Neural cell (in vitro differentiated cells): ENCODE results near the gene ITGA8. TPM values are rescaled to one million over a fixed set of nuclear protein-coding genes. Genes with fewer than 3 reads are reported as not detected.

Source experiments
- H2AFZ ChIP-seq: fragments of 200-600, 300-800 bp; sonication (generic), shearing (Covaris generic); 2 replicates; pipeline ENCODE4 v1.6.0; 2014; ENCODE audit warnings: low read depth, mild to moderate bottlenecking, antibody characterized with exemption, low read length, moderate library complexity
- H3F3A ChIP-seq: fragments of 200-600 bp; shearing (Covaris generic); 2 replicates; pipeline ENCODE4 v1.6.1; 2016; ENCODE audit warnings: mild to moderate bottlenecking, moderate library complexity, mixed read lengths, antibody characterized with exemption, low read length; ENCODE audit not compliant: insufficient read depth, poor library complexity, severe bottlenecking
- H3K27ac ChIP-seq: fragments of 200-600, 300-800 bp; sonication (generic), shearing (Covaris generic); 2 replicates; pipeline ENCODE4 v1.5.1; 2014; ENCODE audit warnings: mild to moderate bottlenecking, low read length, moderate library complexity
- H3K27me3 ChIP-seq: fragments of 300-800, 200-600 bp; sonication (generic), shearing (Covaris generic); 2 replicates; pipeline ENCODE4 v1.6.0; 2014; ENCODE audit warnings: mild to moderate bottlenecking, low read depth, low read length, moderate library complexity; ENCODE audit not compliant: insufficient read depth
- H3K36me3 ChIP-seq: fragments of 300-800, 200-600 bp; sonication (generic), shearing (Covaris generic); 2 replicates; pipeline ENCODE4 v1.5.1; 2014; ENCODE audit warnings: mild to moderate bottlenecking, antibody characterized with exemption, low read length, moderate library complexity; ENCODE audit not compliant: insufficient read depth
- H3K4me2 ChIP-seq: fragments of 300-800, 200-600 bp; sonication (generic), shearing (Covaris generic); 2 replicates; pipeline ENCODE4 v1.6.0; 2014; ENCODE audit warnings: mild to moderate bottlenecking, low read length
- H3K4me3 ChIP-seq: fragments of 300-800, 200-600 bp; sonication (generic), shearing (Covaris generic); 2 replicates; pipeline ENCODE4 v1.5.1; 2014; ENCODE audit warnings: mild to moderate bottlenecking, low read length, moderate library complexity
- H3K79me2 ChIP-seq: fragments of 200-600 bp; shearing (Covaris generic); replicated peaks from 2 replicates; pipeline ENCODE4 v1.6.0; 2014; ENCODE audit warnings: mild to moderate bottlenecking, low read length, moderate library complexity; ENCODE audit not compliant: insufficient read depth
- H3K9ac ChIP-seq: fragments of 300-800, 200-600 bp; sonication (generic), shearing (Covaris generic); 2 replicates; pipeline ENCODE4 v1.6.1; 2016; ENCODE audit warnings: mild to moderate bottlenecking, low read length, mixed read lengths
- H3K9me2 ChIP-seq: fragments of 200-600 bp; shearing (Covaris generic); 2 replicates; pipeline ENCODE4 v1.6.1; 2016; ENCODE audit warnings: mild to moderate bottlenecking, low read length, mixed read lengths; ENCODE audit not compliant: insufficient read depth
- H3K9me3 ChIP-seq: fragments of 200-600, 300-800 bp; sonication (generic), shearing (Covaris generic); 2 replicates; pipeline ENCODE4 v1.6.1; 2016; ENCODE audit warnings: mild to moderate bottlenecking, mixed run types, low read length, moderate library complexity, mixed read lengths
- H4K20me1 ChIP-seq: fragments of 200-600 bp; shearing (Covaris generic); 2 replicates; pipeline ENCODE4 v1.6.1; 2016; ENCODE audit warnings: mild to moderate bottlenecking, mixed run types; ENCODE audit not compliant: insufficient read depth
- EP300 ChIP-seq: fragments of 450-650 bp; conservative IDR thresholded peaks from 2 replicates; pipeline ENCODE4 v1.6.1; 2014; ENCODE audit warnings: antibody characterized with exemption, mild to moderate bottlenecking, moderate library complexity; ENCODE audit not compliant: poor library complexity, severe bottlenecking
- EZH2 ChIP-seq: fragments of 200-600, 300-800 bp; shearing (Covaris generic), sonication (generic); IDR thresholded peaks from 2 replicates; pipeline ENCODE4 v1.6.1; 2014; ENCODE audit warnings: antibody characterized with exemption, low read length, borderline replicate concordance, mild to moderate bottlenecking; ENCODE audit not compliant: insufficient read depth, poor library complexity, severe bottlenecking
- MXI1 ChIP-seq: fragments of 450-650 bp; conservative IDR thresholded peaks from 2 replicates; pipeline ENCODE4 v1.6.1; 2014; ENCODE audit warnings: antibody characterized with exemption, mild to moderate bottlenecking; ENCODE audit not compliant: poor library complexity, severe bottlenecking
- POLR2AphosphoS5 ChIP-seq: IDR thresholded peaks from 2 replicates; pipeline ENCODE4 v1.6.1; 2012
- RAD21 ChIP-seq: fragments of 450-650 bp; conservative IDR thresholded peaks from 2 replicates; pipeline ENCODE4 v1.6.1; 2014; ENCODE audit warnings: antibody characterized with exemption, mild to moderate bottlenecking, moderate library complexity
- SMC3 ChIP-seq: fragments of 450-650 bp; conservative IDR thresholded peaks from 2 replicates; pipeline ENCODE4 v1.6.1; 2014; ENCODE audit warnings: antibody characterized with exemption, mild to moderate bottlenecking, moderate library complexity; ENCODE audit not compliant: poor library complexity
- TAF1 ChIP-seq: IDR thresholded peaks from 2 replicates; pipeline ENCODE4 v1.6.1; 2012; ENCODE audit warnings: low read depth
- polyA plus RNA-seq: library from polyadenylated mRNA; depleted of rRNA; stranded (reverse); fragments of >200 nt; gene quantifications from 2 replicates; pipeline ENCODE4 v1.2.3, GENCODE V29; 2014
- TF ChIP-seq, protein P1 (sequence below): IDR thresholded peaks from 2 replicates; pipeline ENCODE4 v1.6.1; 2012; ENCODE audit warnings: borderline replicate concordance
- TF ChIP-seq, protein P2 (sequence below): fragments of 450-650 bp; IDR thresholded peaks from 2 replicates; pipeline ENCODE4 v1.5.1; 2014; ENCODE audit warnings: antibody characterized with exemption, mild to moderate bottlenecking, moderate library complexity; ENCODE audit not compliant: poor library complexity, severe bottlenecking

Gene ITGA8
- polyA plus RNA-seq, 1 donor from 2014 or later = 0.11 TPM

DNA sequence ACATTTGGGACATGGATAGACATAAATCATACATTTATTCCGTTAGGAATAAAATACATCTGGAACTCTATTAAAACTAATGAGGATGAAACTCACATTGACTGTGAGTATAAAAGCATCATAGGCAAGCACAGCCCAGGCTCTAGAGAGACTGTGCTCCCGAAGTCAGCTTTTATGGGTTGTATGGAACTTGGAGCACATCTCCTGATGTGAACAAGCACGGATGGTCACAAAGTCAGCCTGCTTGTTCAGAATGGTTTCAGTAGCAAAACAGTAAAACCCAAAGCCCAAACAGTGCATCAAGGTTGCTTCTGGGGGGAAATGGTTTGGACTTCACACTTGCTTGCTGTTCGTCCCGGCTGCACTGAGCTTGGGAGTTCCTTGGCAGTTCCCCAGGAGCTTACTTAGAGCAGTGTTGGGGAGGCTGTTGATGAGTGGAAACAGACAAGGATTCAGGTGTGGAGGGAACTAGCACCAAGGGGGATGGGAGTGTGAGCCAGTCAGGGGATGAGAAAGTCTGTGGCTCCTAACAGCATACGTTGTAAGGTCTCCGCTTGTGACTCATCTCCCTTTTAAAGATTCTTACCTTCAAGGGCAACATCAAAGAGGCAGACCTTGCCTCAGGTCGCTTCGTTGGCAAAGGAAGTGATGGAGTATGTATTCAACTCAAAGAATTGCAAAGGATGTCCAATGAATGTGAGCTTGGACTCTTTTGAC, 19.7 kb upstream of the ITGA8 start:
- no peaks in the 10 kb centered on the region for H3K9me3 ChIP-seq
- H4K20me1 ChIP-seq = no peaks in the 10 kb centered on the region
- H3K9ac ChIP-seq = no peak overlapping the region
- no peaks in the 10 kb centered on the region for H3K36me3 ChIP-seq
- no peaks in the 10 kb centered on the region for H3K9me2 ChIP-seq
- H3F3A ChIP-seq = no peaks in the 10 kb centered on the region
- TF ChIP-seq EP300 (no peak), MXI1 (no peak), EZH2 (no peak), TAF1 (no peak), SMC3 (no peak), RAD21 (no peak), POLR2AphosphoS5 (no peak)
- TF ChIP-seq, protein P1, sequence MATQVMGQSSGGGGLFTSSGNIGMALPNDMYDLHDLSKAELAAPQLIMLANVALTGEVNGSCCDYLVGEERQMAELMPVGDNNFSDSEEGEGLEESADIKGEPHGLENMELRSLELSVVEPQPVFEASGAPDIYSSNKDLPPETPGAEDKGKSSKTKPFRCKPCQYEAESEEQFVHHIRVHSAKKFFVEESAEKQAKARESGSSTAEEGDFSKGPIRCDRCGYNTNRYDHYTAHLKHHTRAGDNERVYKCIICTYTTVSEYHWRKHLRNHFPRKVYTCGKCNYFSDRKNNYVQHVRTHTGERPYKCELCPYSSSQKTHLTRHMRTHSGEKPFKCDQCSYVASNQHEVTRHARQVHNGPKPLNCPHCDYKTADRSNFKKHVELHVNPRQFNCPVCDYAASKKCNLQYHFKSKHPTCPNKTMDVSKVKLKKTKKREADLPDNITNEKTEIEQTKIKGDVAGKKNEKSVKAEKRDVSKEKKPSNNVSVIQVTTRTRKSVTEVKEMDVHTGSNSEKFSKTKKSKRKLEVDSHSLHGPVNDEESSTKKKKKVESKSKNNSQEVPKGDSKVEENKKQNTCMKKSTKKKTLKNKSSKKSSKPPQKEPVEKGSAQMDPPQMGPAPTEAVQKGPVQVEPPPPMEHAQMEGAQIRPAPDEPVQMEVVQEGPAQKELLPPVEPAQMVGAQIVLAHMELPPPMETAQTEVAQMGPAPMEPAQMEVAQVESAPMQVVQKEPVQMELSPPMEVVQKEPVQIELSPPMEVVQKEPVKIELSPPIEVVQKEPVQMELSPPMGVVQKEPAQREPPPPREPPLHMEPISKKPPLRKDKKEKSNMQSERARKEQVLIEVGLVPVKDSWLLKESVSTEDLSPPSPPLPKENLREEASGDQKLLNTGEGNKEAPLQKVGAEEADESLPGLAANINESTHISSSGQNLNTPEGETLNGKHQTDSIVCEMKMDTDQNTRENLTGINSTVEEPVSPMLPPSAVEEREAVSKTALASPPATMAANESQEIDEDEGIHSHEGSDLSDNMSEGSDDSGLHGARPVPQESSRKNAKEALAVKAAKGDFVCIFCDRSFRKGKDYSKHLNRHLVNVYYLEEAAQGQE = no peak
- TF ChIP-seq, protein P2, sequence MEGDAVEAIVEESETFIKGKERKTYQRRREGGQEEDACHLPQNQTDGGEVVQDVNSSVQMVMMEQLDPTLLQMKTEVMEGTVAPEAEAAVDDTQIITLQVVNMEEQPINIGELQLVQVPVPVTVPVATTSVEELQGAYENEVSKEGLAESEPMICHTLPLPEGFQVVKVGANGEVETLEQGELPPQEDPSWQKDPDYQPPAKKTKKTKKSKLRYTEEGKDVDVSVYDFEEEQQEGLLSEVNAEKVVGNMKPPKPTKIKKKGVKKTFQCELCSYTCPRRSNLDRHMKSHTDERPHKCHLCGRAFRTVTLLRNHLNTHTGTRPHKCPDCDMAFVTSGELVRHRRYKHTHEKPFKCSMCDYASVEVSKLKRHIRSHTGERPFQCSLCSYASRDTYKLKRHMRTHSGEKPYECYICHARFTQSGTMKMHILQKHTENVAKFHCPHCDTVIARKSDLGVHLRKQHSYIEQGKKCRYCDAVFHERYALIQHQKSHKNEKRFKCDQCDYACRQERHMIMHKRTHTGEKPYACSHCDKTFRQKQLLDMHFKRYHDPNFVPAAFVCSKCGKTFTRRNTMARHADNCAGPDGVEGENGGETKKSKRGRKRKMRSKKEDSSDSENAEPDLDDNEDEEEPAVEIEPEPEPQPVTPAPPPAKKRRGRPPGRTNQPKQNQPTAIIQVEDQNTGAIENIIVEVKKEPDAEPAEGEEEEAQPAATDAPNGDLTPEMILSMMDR = no peak
- no peak overlapping the region for H3K4me3 ChIP-seq
- no peak overlapping the region for H3K27ac ChIP-seq
- H3K79me2 ChIP-seq = no peaks in the 10 kb centered on the region
- H2AFZ ChIP-seq = no peak overlapping the region
- no peaks in the 10 kb centered on the region for H3K27me3 ChIP-seq
- no peak overlapping the region for H3K4me2 ChIP-seq

DNA sequence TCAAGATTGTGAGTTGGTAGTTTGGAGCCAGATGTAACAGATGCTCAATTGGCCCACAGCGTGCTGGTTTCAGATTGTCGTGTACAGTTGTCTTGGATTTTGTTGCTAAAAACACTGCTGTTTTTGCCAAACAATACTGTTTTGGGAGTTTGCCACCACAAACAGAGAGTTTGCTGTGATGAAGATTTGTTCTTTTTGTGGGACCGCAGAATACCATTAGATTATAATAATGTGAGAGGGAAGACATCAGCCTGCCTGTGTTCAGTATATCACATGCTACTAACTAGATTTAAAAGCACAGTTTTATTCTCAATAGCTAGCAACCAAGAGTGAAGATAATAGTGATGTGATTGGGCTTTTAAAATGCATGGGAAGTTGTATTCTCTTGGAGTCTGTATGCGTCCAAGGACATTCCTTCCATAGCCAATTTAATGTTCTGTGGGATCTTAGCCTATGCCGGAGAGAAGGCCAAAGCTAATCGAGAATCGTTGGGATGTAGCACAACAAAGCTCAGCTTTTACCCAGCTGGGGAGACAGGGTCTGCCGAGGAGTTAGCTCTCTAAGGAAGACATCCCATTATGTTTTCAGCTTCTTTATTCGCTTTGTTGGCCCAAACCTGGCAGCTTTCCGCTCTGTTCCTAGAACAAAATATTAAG, 18.7 kb upstream of the ITGA8 start:
- H3K27me3 ChIP-seq = no peaks in the 10 kb centered on the region
- no peaks in the 10 kb centered on the region for H3K36me3 ChIP-seq
- TF ChIP-seq POLR2AphosphoS5 = no peak
- TF ChIP-seq RAD21 = no peak
- TF ChIP-seq, protein P1 = no peak
- TF ChIP-seq EZH2 = no peak
- TF ChIP-seq, protein P2 = no peak
- no peak for TF ChIP-seq TAF1
- no peak for TF ChIP-seq SMC3
- TF ChIP-seq EP300 = no peak
- TF ChIP-seq MXI1 = no peak
- H4K20me1 ChIP-seq = no peaks in the 10 kb centered on the region
- no peak overlapping the region for H2AFZ ChIP-seq
- no peaks in the 10 kb centered on the region for H3K79me2 ChIP-seq
- no peak overlapping the region for H3K27ac ChIP-seq
- H3K9me2 ChIP-seq = no peaks in the 10 kb centered on the region
- no peak overlapping the region for H3K4me2 ChIP-seq
- no peak overlapping the region for H3K4me3 ChIP-seq
- no peaks in the 10 kb centered on the region for H3F3A ChIP-seq
- no peak overlapping the region for H3K9ac ChIP-seq
- no peaks in the 10 kb centered on the region for H3K9me3 ChIP-seq
